Hepatocyte (in vitro differentiated cells): ENCODE data around the gene TMEM255B. TPM values are rescaled to one million over a fixed set of nuclear protein-coding genes. Genes with fewer than 3 reads are reported as not detected.

Source experiments
- DNase-seq: peaks from one replicate; pipeline ENCODE4 v3.0.0-alpha.2; 2016; ENCODE audit warnings: low spot score
- H2AFZ ChIP-seq: fragments of 200-600 bp; sonication (generic); 2 replicates; pipeline ENCODE4 v1.6.0; 2016; ENCODE audit warnings: antibody characterized with exemption, mild to moderate bottlenecking
- H3K27ac ChIP-seq: fragments of 200-600 bp; sonication (generic); 2 replicates; pipeline ENCODE4 v1.5.1; 2016; ENCODE audit warnings: mild to moderate bottlenecking
- H3K27me3 ChIP-seq: fragments of 200-600 bp; sonication (generic); 2 replicates; pipeline ENCODE4 v1.6.1; 2016
- H3K36me3 ChIP-seq: fragments of 200-600 bp; sonication (generic); replicated peaks from 2 replicates; pipeline ENCODE4 v1.5.1; 2016; ENCODE audit warnings: low read depth; ENCODE audit not compliant: insufficient read depth
- H3K4me1 ChIP-seq: fragments of 200-600 bp; sonication (generic); 2 replicates; pipeline ENCODE4 v1.5.1; 2016; ENCODE audit warnings: mild to moderate bottlenecking, moderate library complexity; ENCODE audit not compliant: insufficient read depth
- H3K4me2 ChIP-seq: fragments of 200-600 bp; sonication (generic); 2 replicates; pipeline ENCODE4 v1.6.0; 2016
- H3K4me3 ChIP-seq: fragments of 200-600 bp; sonication (generic); 2 replicates; pipeline ENCODE4 v1.5.1; 2016; ENCODE audit warnings: mild to moderate bottlenecking
- H3K79me2 ChIP-seq: fragments of 200-600 bp; sonication (generic); 2 replicates; pipeline ENCODE4 v1.6.0; 2017; ENCODE audit warnings: mild to moderate bottlenecking
- H3K9me2 ChIP-seq: fragments of 200-600 bp; sonication (generic); replicated peaks from 2 replicates; pipeline ENCODE4 v1.6.0; 2017; ENCODE audit warnings: mild to moderate bottlenecking; ENCODE audit not compliant: insufficient read depth
- H3K9me3 ChIP-seq: fragments of 200-600 bp; sonication (generic); 2 replicates; pipeline ENCODE4 v1.5.1; 2016; ENCODE audit warnings: low read depth, mild to moderate bottlenecking
- H4K20me1 ChIP-seq: fragments of 200-600 bp; sonication (generic); 2 replicates; pipeline ENCODE4 v1.6.0; 2016; ENCODE audit warnings: mild to moderate bottlenecking; ENCODE audit not compliant: insufficient read depth, poor library complexity, severe bottlenecking
- CTCF ChIP-seq: fragments of 200-600 bp; sonication (generic); IDR thresholded peaks from 2 replicates; pipeline ENCODE4 v1.5.1; 2016; ENCODE audit warnings: antibody characterized with exemption, mild to moderate bottlenecking; ENCODE audit not compliant: poor library complexity
- EZH2 ChIP-seq: fragments of 200-600 bp; sonication (generic); IDR thresholded peaks from 2 replicates; pipeline ENCODE4 v1.6.1; 2016; ENCODE audit warnings: antibody characterized with exemption, mild to moderate bottlenecking, borderline replicate concordance
- EZH2phosphoT487 ChIP-seq: fragments of 200-600 bp; sonication (generic); IDR thresholded peaks from one replicate; pipeline ENCODE4 v1.6.1; 2018; ENCODE audit warnings: antibody characterized with exemption, mild to moderate bottlenecking, low read depth, moderate library complexity; ENCODE audit not compliant: unreplicated experiment, severe bottlenecking
- WGBS: methylation state at CpG from one replicate; pipeline ENCODE4 v1.1.6; 2016; ENCODE audit warnings: low lambda C conversion rate; ENCODE audit errors: missing lambda C conversion rate; 5-methylcytosine and 5-hydroxymethylcytosine counted together
- polyA plus RNA-seq: library from polyadenylated mRNA; unstranded; fragments of >200 nt; fragmentation: Nextera tagmentation; extraction: Ambion mirVana; gene quantifications from 2 replicates; pipeline ENCODE4 v1.2.1, GENCODE V29; 2016
- total RNA-seq: library from RNA; depleted of rRNA; stranded (reverse); fragments of >200 nt; gene quantifications from 2 replicates; pipeline ENCODE4 v1.2.3, GENCODE V29; 2014

Gene TMEM255B
- total and polyA plus RNA-seq, 2 experiments from 2014 or later, result 0.10 to 4.0 TPM

DNA sequence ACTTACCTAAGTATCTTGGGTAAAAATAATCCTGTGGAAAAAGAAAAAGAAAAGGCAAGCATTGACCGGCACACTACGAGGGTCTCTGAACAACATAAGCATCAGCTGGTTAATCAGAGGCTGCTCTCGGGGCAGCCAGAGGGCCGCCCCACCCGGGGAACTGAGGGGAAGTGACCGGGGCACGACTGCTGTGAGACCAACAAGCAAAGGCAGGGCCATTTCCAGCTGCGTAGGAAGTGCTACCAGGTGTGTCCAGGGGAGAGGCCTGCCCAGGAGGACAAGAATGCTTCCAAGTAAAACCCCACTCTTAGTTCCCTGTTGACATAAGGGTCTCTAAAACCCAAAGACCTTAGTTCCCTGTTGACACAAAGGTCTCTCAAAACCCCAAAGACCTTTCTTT lies 89.0 kb downstream of the TMEM255B start:
- Histone ChIP-seq H3K79me2 (peaks cover 36% of the 10 kb centered on the region), H3K4me2 (no peak overlapping the region), H3K4me1 (peaks cover 6% of the 10 kb centered on the region), H3K4me3 (no peak overlapping the region), H4K20me1 (no peaks in the 10 kb centered on the region), H2AFZ (no peak overlapping the region), H3K27me3 (no peaks in the 10 kb centered on the region), H3K36me3 (no peaks in the 10 kb centered on the region), H3K9me2 (no peaks in the 10 kb centered on the region), H3K9me3 (no peaks in the 10 kb centered on the region), H3K27ac (no peak overlapping the region)
- no peak for DNase-seq
- no peak for TF ChIP-seq EZH2phosphoT487
- no peak for TF ChIP-seq CTCF
- no peak for TF ChIP-seq EZH2
- 95% methylated on average over 8 of the region's 8 CpGs for WGBS

DNA sequence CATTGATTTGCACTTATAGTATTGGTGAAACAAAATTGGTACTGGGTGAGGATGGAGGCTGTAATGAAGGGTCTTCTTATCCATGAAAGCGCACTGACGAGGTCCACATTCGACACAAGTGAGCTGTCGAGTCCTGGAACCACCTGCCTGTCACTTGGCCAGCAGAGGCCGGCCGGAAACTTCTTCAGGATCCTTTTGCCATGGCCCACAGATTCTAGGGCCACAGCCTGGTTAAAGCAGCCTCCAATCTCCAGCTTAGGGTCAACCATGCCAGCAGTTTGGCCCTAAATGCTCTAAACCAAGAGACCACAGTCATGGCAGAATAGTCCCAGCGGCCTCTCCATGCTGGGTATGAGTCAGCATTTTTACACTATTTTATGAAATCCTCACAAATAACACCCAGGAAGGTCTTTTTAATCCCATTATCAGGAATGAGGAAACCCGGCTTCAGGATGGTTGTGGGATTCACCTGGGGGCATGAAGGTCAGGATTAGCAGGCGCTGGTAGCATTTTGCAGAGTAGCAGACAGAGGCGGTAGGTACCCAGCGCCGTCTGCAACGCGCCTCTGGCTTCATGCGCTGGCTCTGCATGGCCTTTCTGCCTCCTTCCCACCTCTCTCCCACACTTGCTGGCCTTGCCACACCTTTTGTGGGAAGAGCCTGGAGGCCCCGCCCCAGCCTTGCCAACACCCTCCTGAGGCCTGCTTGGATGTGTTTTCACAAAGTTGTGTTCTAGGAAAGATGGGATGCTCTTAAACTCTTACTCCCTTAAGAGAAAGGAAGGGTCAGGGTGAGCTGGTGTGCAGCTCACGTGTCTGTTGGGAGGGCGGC lies 89.6 kb downstream of the TMEM255B start:
- Histone ChIP-seq H2AFZ (no peak overlapping the region), H3K4me1 (peaks cover 12% of the 10 kb centered on the region), H3K9me2 (no peaks in the 10 kb centered on the region), H3K27ac (no peak overlapping the region), H3K9me3 (no peaks in the 10 kb centered on the region), H3K79me2 (peaks cover 39% of the 10 kb centered on the region), H3K27me3 (no peaks in the 10 kb centered on the region), H3K4me3 (no peak overlapping the region), H3K36me3 (no peaks in the 10 kb centered on the region), H4K20me1 (no peaks in the 10 kb centered on the region), H3K4me2 (no peak overlapping the region)
- 93% methylated on average over 18 of the region's 18 CpGs for WGBS
- no peak for DNase-seq
- TF ChIP-seq CTCF, result no peak
- no peak for TF ChIP-seq EZH2
- no peak for TF ChIP-seq EZH2phosphoT487

GRCh38 chr13:113849546-113849945 lies 90.5 kb downstream of the TMEM255B start:
- Histone ChIP-seq H3K4me3 (no peak overlapping the region), H3K27me3 (no peaks in the 10 kb centered on the region), H3K79me2 (peaks cover 45% of the 10 kb centered on the region), H4K20me1 (no peaks in the 10 kb centered on the region), H3K9me3 (no peaks in the 10 kb centered on the region), H3K36me3 (no peaks in the 10 kb centered on the region), H3K27ac (no peak overlapping the region), H2AFZ (no peak overlapping the region), H3K4me1 (peaks cover 20% of the 10 kb centered on the region), H3K9me2 (no peaks in the 10 kb centered on the region), H3K4me2 (no peak overlapping the region)
- 87% methylated on average over 3 of the region's 3 CpGs for WGBS
- DNase-seq, result no peak
- no peak for TF ChIP-seq EZH2phosphoT487
- no peak for TF ChIP-seq EZH2

GRCh38 chr13:113849981-113850721 lies 91.1 kb downstream of the TMEM255B start:
- no peaks in the 10 kb centered on the region for H3K9me3 ChIP-seq
- no peaks in the 10 kb centered on the region for H4K20me1 ChIP-seq
- H2AFZ ChIP-seq, result no peak overlapping the region
- TF ChIP-seq CTCF, result no peak
- no peak for TF ChIP-seq EZH2phosphoT487
- TF ChIP-seq EZH2, result no peak
- H3K9me2 ChIP-seq, result no peaks in the 10 kb centered on the region
- no peak overlapping the region for H3K4me3 ChIP-seq
- no peak overlapping the region for H3K4me2 ChIP-seq
- peaks cover 51% of the 10 kb centered on the region for H3K79me2 ChIP-seq
- 82% methylated on average over 8 of the region's 8 CpGs for WGBS
- DNase-seq, result no peak
- H3K36me3 ChIP-seq, result no peaks in the 10 kb centered on the region
- H3K27me3 ChIP-seq, result no peaks in the 10 kb centered on the region
- peaks cover 25% of the 10 kb centered on the region for H3K4me1 ChIP-seq
- no peak overlapping the region for H3K27ac ChIP-seq
